GM13977 (cell line): ENCODE results near the gene KCP.

Experiments used
- DNase-seq: peaks from one replicate; pipeline ENCODE4 v3.0.0; 2012; ENCODE audit warnings: low spot score
- CTCF ChIP-seq: IDR thresholded peaks from 2 replicates; pipeline ENCODE4 v1.5.1; 2012; ENCODE audit warnings: mild to moderate bottlenecking, control low read depth; ENCODE audit not compliant: insufficient read depth; ENCODE audit errors: extremely low read depth, missing control alignments
- in situ Hi-C: fragments of 300-500 bp; cut with MboI; formaldehyde crosslinking; loops from one replicate; pipeline ENCODE4 v1.12.0; 2022; ENCODE audit warnings: low sequenced_read_pairs, low pct_unique_long_range_greater_than_20kb, mixed read lengths, inconsistent platforms; ENCODE audit not compliant: unreplicated experiment

Gene KCP

GRCh38 chr7:128877756-128878120, 32.8 kb downstream of the KCP start:
- no peak for DNase-seq
- in situ Hi-C loops, result no loop called here
- no peak for TF ChIP-seq CTCF

- no peak for TF ChIP-seq CTCF
- in situ Hi-C loops, result no loop called here
- DNase-seq, result no peak
These were observed 33.3 kb downstream of the KCP start for GRCh38 chr7:128876978-128877755.

- no peak for DNase-seq
- TF ChIP-seq CTCF, result no peak
These were observed 33.9 kb downstream of the KCP start for GRCh38 chr7:128876586-128876977.

GRCh38 chr7:128876127-128876526, 34.4 kb downstream of the KCP start:
- no peak for TF ChIP-seq CTCF
- in situ Hi-C loops, result no loop called here

More at GRCh38 chr7:128876586-128876977, 33.9 kb downstream of the KCP start:
- in situ Hi-C loops, result no loop called here

GRCh38 chr7:128875523-128875948, 35.0 kb downstream of the KCP start:
- DNase-seq, result no peak
- no peak for TF ChIP-seq CTCF
- in situ Hi-C loops, result no loop called here

More at GRCh38 chr7:128876127-128876526, 34.4 kb downstream of the KCP start:
- no peak for DNase-seq

- TF ChIP-seq CTCF, result no peak
- no peak for DNase-seq
- in situ Hi-C loops, result no loop called here
These were observed 36.1 kb downstream of the KCP start for GRCh38 chr7:128874140-128875031.
